Measurements from ENCODE around the gene KCTD13.

DNA sequence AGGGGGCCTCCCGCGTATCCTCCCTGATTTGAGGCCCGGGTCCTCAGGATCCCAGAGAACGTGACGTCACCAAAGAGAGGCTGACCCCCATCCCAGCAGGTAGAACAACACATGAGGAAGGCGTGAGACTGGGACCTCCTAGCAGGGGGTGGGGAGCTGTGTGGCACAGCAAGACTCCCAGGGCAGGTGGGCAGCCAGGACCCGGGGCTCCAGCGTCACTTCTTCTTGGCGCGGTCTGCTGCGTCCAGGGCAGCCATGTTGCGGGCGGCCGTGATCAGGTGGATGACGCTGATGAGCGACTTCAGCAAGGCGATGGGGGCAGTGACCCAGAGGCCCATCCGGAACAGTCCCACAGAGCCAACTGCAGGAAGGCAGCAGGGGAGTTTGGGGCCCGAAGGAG lies 67.1 kb downstream of the KCTD13 start:
- TF ChIP-seq YY1 (IDR thresholded peaks at IDR 0.05; ENCODE audit: insufficient read depth, insufficient read length) (no peak), ZNF274 (IDR thresholded peaks at IDR 0.05; ENCODE audit: low read depth, low read length) (no peak), SUZ12 (IDR thresholded peaks at IDR 0.05; ENCODE audit: extremely low read depth, insufficient read depth, insufficient read length) (no peak)

Measured in NT2/D1 (cell line).